Naive B cell (primary cell): ENCODE measurements around the gene VIT. TPM values are rescaled to one million over a fixed set of nuclear protein-coding genes. Genes with fewer than 3 reads are reported as not detected.

Experiments used
- ATAC-seq, 2 donors: fragments of 150-1000 bp; cut with Tn5 transposase; 2 replicates each; pipeline ENCODE4 v1.10.0; 2021; ENCODE audit warnings: low read depth in 2 of 2, mild to moderate bottlenecking in 2 of 2, moderate library complexity in 2 of 2
- DNase-seq: peaks from one replicate; pipeline ENCODE4 v3.0.0; 2022
- H3K27ac Mint-ChIP-seq, 6 donors: one replicate each; pipeline ENCODE4 v1.8.0; 2020 to 2022; ENCODE audit warnings: mild to moderate bottlenecking in 6 of 6, mixed read lengths in 6 of 6, moderate library complexity in 5 of 6, inconsistent platforms in 2 of 6
- H3K27me3 Mint-ChIP-seq, 3 donors: one replicate each; pipeline ENCODE4 v1.8.0; 2021 to 2022; ENCODE audit warnings: mixed read lengths in 3 of 3, mild to moderate bottlenecking in 1 of 3
- H3K36me3 Mint-ChIP-seq, 2 donors: one replicate each; pipeline ENCODE4 v1.8.0; 2020 to 2022; ENCODE audit warnings: mixed read lengths in 2 of 2, inconsistent platforms in 1 of 2, mild to moderate bottlenecking in 1 of 2
- H3K4me1 Mint-ChIP-seq, 3 donors: one replicate each; pipeline ENCODE4 v1.8.0; 2020 to 2022; ENCODE audit warnings: mixed read lengths in 3 of 3, inconsistent platforms in 1 of 3, mild to moderate bottlenecking in 1 of 3, moderate library complexity in 1 of 3
- H3K4me3 Mint-ChIP-seq, 8 donors: one replicate each; pipeline ENCODE4 v1.8.0; 2020 to 2022; ENCODE audit warnings: mild to moderate bottlenecking in 8 of 8, mixed read lengths in 8 of 8, moderate library complexity in 8 of 8, inconsistent platforms in 2 of 8
- H3K9me3 Mint-ChIP-seq, 7 donors: one replicate each; pipeline ENCODE4 v1.8.0; 2020 to 2022; ENCODE audit warnings: mixed read lengths in 7 of 7, mild to moderate bottlenecking in 5 of 7, inconsistent platforms in 2 of 7, moderate library complexity in 1 of 7
- polyA plus RNA-seq, 6 donors: library from polyadenylated mRNA; unstranded; fragments of 300-500 nt; fragmentation: Illumina TruSeq; gene quantifications; one replicate each; pipeline ENCODE4 v1.2.3, GENCODE V29; 2021; ENCODE audit warnings: low read depth in 6 of 6

VIT gene
- polyA plus RNA-seq, 6 donors from 2014 or later, result not detected

DNA sequence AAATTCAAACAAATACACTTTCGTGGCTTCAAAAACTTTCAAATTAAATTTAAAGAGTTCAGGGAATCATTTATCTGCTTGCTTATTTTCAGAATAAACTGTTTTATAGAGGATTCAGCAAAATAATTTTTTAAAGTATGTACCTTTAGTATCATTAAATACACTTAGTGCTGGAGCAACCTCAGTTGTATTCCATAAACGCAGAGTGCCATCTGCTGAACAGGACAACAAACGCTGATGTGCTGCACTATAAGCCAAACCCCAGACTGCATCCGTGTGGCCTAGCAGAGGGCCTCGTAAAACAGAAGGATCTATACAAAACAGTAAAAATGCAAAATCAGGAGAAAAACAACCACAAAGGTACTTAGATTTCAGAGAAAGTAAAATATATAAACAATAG, 161.2 kb downstream of the VIT start:
- no peak overlapping the region for H3K4me3 Mint-ChIP-seq
- no peak overlapping the region for H3K27ac Mint-ChIP-seq
- H3K9me3 Mint-ChIP-seq, result peaks cover 0 to 2% (median 0%) of the 10 kb centered on the region in 7 donors
- H3K27me3 Mint-ChIP-seq, result no peaks in the 10 kb centered on the region
- H3K36me3 Mint-ChIP-seq, result peaks cover 14 to 28% of the 10 kb centered on the region in 2 donors
- no peaks in the 10 kb centered on the region for H3K4me1 Mint-ChIP-seq
- DNase-seq (no peak), ATAC-seq (no peak)

DNA sequence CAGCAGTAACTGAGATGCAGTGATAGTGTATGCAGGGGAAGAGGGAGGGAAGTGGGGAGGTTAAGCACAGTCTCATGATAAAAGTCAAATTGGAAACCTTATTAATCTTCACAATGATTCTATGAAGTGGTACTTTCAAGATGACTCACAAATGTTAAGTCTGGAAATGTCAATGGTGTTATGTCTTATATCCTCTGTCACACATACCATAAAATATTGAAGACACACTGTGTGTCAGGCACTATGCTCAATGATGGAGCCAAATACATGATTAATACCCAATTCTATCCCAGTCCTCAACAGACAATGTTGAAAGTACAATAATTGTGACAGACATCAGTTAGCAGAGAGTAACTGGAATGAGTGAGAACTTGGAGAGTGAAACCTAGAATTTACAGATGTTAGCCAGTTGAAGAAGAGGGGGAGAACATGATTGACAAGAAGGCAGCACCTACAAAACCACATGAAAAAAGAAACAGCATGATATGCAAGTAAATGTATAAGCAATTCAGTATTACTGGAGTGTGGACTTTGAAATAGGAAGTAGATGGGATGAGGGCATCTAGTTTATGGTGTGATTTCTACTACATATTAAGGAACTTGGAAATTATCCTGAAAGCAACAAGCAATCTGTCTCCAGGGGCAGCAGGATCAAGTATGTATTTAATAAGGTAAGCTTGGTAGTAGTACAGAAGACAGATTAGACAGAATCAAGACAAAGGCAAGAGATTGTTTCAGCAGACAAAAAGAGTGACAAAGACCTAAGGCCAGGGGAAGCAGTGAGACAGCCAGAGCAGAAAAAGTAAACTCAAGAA, 162.3 kb downstream of the VIT start:
- ATAC-seq (no peak), DNase-seq (no peak)
- peaks cover 0 to 5% (median under 1%) of the 10 kb centered on the region in 7 donors for H3K9me3 Mint-ChIP-seq
- H3K27ac Mint-ChIP-seq, result peak overlapping the region in 5 of 6 donors; percentile 1 to 12 (median 9)
- H3K36me3 Mint-ChIP-seq, result peaks cover 14 to 25% of the 10 kb centered on the region in 2 donors
- no peak overlapping the region for H3K4me3 Mint-ChIP-seq
- no peaks in the 10 kb centered on the region for H3K4me1 Mint-ChIP-seq
- no peaks in the 10 kb centered on the region for H3K27me3 Mint-ChIP-seq

GRCh38 chr2:36859366-36859792, 162.9 kb downstream of the VIT start:
- no peak for ATAC-seq
- H3K27me3 Mint-ChIP-seq, result no peaks in the 10 kb centered on the region

DNA sequence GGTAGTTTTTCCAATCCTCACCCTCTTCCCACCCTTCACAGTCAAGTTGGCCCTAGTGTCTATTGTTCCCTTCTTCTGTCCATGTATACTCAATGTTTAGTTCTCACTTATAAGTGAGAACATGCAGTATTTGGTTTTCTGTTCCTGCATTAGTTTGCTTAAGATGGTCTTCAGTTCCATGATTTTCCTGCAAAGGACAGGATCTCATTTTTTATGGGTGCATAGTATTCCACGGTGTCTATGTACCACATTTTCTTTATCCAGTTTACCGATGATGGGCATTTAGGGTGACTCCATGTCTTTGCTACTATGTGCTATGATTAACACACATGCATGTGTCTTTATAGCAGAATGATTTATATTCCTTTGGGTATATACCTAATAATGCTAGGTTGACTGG, 165.4 kb downstream of the VIT start:
- Mint-ChIP-seq H3K4me1 (no peaks in the 10 kb centered on the region), H3K27me3 (no peaks in the 10 kb centered on the region), H3K9me3 (peaks cover 0 to 5% (median 2%) of the 10 kb centered on the region in 7 donors), H3K27ac (peak overlapping the region in 1 of 6 donors; percentile 86), H3K4me3 (no peak overlapping the region), H3K36me3 (peaks cover 33 to 44% of the 10 kb centered on the region in 2 donors)
- DNase-seq (no peak), ATAC-seq (no peak)

More at GRCh38 chr2:36859366-36859792, 162.9 kb downstream of the VIT start:
- Mint-ChIP-seq H3K9me3 (peaks cover 0 to 5% (median 2%) of the 10 kb centered on the region in 7 donors), H3K36me3 (peaks cover 14 to 29% of the 10 kb centered on the region in 2 donors), H3K27ac (peak overlapping the region in 4 of 6 donors; percentile 1 to 24 (median 8)), H3K4me3 (no peak overlapping the region), H3K4me1 (no peaks in the 10 kb centered on the region)
- no peak for DNase-seq

Other genes starting within 250 kb of the VIT start
- gene FEZ2, start 98.5 kb upstream of the VIT start, polyA plus RNA-seq, result 1 to 10 TPM; 3.0 to 6.0 (median 3.6) TPM